LNCaP clone FGC (cell line): Measurements from ENCODE around the gene GABPB2.

ENCODE experiments used
- DNase-seq: peaks from one replicate; pipeline ENCODE4 v3.0.0-alpha.2; 2011; ENCODE audit warnings: low read depth
- H3K4me3 ChIP-seq: 2 replicates; pipeline ENCODE4 v1.5.1; 2011; ENCODE audit warnings: mild to moderate bottlenecking, low read depth, low read length, control low read depth
- CTCF ChIP-seq: IDR thresholded peaks from 2 replicates; pipeline ENCODE4 v1.5.1; 2012; ENCODE audit warnings: mild to moderate bottlenecking; ENCODE audit not compliant: control insufficient read depth, insufficient read depth; ENCODE audit errors: extremely low read depth

GABPB2 gene

GRCh38 chr1:151146072-151146411 is 75.5 kb downstream of the GABPB2 start:
- H3K4me3 ChIP-seq, result peak overlapping the region; percentile 64
- TF ChIP-seq CTCF, result no peak
- no peak for DNase-seq

GRCh38 chr1:151146412-151147131 is 76.0 kb downstream of the GABPB2 start, which contains the start of gene SEMA6C:
SEMA6C (minus strand) TSS chr1:151146631; CDS start chr1:151142621, 4,010 bp downstream.
- TF ChIP-seq CTCF, result no peak
- peak; percentile 59 for DNase-seq
- peak within 1 kb of the TSS; percentile 64 for H3K4me3 ChIP-seq

- H3K4me3 ChIP-seq, result peak overlapping the region; percentile 64
- TF ChIP-seq CTCF, result no peak
- DNase-seq, result no peak
Observed at GRCh38 chr1:151147132-151147503, 76.6 kb downstream of the GABPB2 start.

GRCh38 chr1:151147665-151148064 is 77.1 kb downstream of the GABPB2 start:
- no peak for DNase-seq
- H3K4me3 ChIP-seq, result no peak overlapping the region

GRCh38 chr1:151156515-151156819 is 85.9 kb downstream of the GABPB2 start, which contains the start of gene TNFAIP8L2:
TNFAIP8L2 (plus strand) TSS chr1:151156649; CDS start chr1:151158698, 2,049 bp downstream.
- TF ChIP-seq CTCF, result no peak
- H3K4me3 ChIP-seq, result no peak within 1 kb of the TSS
- DNase-seq, result no peak

More at GRCh38 chr1:151147665-151148064, 77.1 kb downstream of the GABPB2 start:
- TF ChIP-seq CTCF, result no peak

- H3K4me3 ChIP-seq, result no peak overlapping the region
- no peak for TF ChIP-seq CTCF
- no peak for DNase-seq
Observed at GRCh38 chr1:151157067-151157531, 86.5 kb downstream of the GABPB2 start.

- no peak overlapping the region for H3K4me3 ChIP-seq
- no peak for TF ChIP-seq CTCF
- no peak for DNase-seq
Observed at GRCh38 chr1:151158326-151158725, 87.8 kb downstream of the GABPB2 start.
